GM10847 (cell line): ENCODE measurements around the gene LITAF.

ENCODE experiments used
- POLR2A ChIP-seq: IDR thresholded peaks from 2 replicates; pipeline ENCODE4 v1.6.1; 2011; ENCODE audit not compliant: insufficient read length; ENCODE audit errors: extremely low read depth

LITAF gene

DNA sequence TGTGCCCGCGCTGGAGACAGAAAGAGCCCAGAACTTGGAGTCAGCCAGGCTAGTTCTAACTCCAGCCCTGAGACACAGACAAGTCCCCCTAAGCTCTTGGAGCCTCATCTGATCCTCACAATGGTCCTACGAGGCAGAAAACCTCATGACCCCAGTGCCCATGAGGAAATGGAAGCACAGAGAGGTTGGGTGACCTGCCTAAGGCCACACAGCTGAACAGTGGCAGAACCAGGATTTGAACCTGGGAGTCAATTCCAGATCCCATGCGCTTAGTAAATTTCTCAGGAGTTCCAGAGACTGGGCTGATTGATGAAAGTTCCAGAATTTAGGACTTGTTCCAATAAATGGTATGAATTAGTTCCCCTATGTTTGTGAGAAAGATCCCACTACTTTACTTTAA is 39.0 kb upstream of the LITAF start:
- TF ChIP-seq POLR2A: no peak

DNA sequence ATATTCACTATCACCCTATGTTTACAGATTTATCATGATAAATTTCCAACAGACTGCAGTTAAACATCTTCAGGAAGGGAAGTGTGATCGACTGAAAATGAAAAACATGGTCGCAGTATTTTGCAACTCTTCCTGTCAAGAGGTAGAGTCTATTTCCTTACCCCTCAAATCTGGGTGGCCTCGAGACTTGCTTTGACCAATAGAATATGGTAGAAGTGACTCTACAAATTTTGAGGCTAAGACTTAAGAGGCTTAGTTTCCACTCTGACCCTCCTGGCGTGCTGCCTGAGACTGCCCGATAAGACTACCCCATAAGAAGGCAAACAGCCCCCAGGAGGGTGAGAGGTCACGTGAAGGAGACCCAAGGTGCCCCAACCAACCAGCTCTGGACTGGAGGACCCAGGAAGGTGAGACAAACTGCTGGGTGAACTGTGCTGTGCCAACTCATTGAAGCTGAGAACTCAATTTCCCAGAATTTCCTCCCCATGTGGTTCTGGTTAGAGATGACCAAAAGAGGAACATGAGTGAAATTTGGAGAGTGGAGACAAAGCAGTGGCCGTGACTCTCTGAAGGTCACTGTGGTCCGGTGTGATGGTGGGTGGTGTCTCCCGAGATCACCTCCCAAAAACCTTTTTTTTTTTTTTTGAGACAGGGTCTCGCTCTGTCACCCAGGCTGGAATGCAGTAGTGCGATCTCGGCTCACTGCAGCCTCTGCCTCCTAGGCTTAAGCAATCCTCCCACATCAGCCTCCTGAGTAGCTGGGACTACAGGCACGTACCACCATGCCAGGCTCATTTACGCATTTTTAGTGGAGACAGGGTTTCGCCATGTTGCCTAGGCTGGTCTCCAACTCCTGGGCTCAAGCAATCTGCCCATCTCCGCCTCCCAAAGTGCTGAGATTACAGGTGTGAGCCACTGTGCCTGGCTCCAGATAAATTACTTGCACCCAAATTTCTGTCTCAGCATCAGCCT is 38.2 kb upstream of the LITAF start:
- TF ChIP-seq POLR2A: no peak

DNA sequence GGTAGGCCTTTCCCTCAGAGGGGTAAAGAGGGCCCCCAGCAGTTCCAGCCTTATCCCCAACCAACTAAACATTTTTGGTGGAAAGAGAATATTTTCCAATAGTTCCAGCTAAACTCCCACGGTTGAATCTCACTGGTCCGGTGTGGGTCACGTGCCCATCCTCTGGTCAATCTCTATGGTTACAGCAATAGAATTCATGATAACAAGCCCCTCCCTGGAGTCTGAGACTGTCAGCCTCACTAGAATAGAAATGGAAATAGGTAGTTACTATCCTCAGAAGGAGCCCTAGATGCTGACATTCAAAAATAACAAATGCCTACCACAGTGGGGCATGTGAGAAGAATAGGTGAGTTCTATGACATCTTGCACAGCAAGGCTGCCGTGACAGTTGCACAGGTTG is 37.5 kb upstream of the LITAF start:
- TF ChIP-seq POLR2A: no peak

DNA sequence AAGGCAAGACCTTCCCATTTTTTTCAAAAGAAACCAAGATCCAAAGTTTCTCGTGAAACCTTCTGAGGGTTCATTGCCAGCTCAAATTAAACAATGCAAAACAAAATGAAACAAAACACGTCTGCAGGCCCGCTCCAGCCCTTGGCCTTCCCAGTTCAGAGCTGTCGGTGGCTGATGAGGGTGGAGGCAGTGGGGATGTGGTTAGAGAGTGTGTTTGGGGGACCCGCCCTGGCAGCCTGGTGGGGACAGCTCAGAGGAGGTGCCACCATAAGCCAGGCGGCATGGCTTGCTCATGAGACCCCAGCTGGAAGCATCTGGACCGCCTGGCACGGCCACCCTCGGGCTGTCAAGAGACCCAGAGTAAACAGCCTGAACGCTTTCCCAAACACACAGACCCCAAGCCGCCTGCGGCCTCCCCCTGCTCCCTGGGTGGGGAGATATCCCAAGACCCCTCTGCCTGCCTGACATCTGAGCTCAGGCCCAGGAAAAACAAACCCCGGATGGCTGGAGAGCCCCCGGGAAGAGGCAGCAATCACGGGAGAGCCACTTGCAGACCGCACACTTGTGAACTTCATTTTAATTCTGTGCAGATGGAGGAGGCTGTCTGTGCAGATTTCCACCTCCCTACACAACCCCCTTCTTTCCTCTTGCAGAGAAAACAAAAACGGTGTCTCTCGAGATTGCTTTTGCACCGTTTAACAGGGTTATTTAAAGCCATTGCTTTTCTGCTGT is 35.4 kb upstream of the LITAF start:
- no peak for TF ChIP-seq POLR2A

DNA sequence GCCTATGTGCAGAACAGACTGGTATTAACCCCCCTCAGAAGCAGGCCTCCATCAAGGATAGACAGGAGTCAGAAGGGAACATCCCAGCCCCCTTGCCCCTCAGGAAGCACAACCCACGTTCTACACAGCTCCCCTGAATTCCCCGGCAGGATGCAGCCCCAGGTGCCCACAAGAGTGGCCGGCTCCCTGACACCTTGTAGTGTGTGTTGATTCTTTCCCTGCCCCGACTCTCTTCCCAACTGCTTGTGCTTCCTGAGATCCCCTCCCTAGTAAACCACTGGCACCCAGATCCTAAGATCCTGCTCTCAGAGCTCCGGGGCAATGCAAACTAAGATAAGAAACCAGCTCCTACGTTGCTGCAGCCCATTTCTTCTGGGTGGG is 34.8 kb upstream of the LITAF start:
- TF ChIP-seq POLR2A: no peak

DNA sequence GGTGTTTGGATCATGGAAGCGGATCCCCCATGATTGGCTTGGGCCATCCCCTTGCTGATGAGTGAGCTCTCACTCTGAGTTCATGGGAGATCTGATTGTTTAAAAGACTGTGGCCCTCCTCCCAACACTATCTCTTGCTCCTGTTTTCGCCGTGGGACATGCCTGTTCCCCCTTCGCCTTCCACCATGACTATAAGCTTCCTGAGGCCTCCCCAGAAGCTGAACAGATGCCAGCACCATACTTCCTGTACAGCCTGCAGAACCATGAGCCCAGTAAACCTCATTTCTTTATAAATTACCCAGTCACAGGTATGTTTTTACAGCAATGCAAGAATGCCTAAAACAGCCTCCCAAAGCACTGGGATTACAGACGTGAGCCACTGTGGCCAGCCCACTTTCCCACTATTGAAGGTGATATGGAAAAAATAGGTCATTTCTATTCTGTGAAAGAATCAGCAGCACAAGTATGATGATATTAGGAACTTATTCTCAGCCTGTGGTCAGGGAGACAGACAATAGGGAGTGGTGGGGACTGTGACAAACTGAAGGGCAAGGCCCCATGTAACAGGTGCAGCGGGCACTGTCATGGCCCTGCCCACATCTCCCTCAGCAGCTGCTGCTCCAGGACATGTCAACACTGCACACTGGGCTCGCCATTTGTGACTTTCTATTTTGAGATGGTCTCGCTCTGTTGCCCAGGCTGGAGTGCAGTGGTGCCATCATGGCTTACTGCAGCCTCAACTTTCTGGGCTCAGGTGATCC is 33.7 kb upstream of the LITAF start:
- no peak for TF ChIP-seq POLR2A

DNA sequence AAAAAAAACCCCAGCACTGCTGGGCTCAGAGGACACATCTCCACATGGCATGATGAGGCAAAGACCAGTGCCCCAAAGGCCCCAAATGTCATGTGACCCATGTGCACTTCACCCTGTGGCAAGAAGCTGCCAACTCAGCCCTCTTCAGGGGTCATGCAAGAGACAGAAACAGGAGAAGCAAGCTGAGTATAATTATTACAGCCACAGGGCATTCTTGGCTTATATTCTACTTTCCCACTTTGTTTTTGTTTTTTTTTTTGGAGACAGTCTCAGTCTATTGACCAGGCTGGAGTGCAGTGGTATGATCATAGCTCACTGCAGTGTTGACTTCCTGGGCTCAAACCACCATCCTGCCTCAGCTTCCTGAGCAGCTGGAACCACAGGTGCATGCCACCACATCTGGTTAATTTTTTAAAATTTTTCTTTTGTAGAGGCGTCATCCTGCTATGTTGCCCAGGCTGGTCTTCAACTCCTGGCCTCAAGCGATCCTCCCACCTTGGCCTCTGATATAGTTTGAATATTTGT is 32.7 kb upstream of the LITAF start:
- no peak for TF ChIP-seq POLR2A

DNA sequence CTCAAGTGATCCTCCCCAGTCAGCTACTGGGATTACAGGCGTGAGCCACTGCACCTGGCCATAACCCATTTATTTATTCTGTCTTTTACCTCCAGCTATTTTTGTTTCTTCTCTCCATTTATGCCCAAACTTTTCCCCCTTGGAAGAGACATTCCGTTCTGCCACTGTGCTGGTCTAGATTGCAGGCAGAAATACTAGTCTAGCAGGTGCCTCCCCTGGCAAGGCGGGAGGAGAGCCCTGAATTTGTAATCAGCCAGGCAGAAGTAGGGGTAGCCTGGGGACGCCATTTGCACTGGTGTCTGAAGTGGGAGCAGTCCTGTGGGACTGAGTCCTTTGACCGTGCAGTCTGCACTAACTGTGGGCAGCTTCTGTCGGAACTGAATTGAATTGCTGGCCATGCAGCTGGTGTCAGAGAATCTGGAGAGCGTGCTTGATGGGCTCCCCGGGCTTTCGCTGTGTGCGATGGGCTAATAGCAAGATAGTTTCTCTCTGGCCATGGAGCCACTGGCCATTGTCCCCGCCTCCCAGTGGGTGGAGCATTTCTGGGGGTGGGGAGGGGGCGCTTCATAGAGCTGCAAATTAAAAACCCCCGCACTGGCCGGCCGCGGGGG is 31.5 kb upstream of the LITAF start:
- TF ChIP-seq POLR2A: no peak

DNA sequence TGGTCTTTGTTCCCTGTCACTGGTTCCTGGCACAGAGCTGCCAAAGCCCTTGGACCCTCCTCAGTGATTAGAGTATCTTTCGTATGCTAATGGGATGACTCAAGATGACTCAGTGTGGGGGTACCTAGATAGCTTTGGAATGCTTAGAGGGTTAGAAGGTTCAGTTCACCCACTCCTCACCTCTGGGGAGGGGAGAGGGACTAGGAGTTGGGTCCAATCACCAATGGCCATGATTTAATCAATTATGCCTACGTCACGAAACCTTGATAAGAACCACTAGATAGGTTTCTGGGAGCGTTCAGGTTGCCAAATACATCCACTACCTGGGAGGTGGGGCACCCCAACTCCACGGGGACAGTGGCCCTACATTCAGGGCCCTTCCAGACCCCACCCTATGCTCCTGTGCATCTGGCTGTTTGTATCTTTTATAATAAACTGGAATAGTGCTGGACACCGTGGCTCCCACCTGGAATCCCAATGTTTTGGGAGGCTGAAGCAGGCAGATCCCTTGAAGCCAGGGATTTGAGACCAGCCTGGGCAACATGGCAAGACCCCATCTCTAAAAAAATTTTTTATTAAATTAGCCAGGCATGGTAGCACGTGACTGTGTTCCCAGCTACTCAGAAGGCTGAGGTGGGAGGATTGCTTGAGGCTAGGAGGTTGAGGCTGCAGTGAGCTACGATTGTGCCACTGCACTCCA is 29.2 kb upstream of the LITAF start:
- TF ChIP-seq POLR2A: no peak

DNA sequence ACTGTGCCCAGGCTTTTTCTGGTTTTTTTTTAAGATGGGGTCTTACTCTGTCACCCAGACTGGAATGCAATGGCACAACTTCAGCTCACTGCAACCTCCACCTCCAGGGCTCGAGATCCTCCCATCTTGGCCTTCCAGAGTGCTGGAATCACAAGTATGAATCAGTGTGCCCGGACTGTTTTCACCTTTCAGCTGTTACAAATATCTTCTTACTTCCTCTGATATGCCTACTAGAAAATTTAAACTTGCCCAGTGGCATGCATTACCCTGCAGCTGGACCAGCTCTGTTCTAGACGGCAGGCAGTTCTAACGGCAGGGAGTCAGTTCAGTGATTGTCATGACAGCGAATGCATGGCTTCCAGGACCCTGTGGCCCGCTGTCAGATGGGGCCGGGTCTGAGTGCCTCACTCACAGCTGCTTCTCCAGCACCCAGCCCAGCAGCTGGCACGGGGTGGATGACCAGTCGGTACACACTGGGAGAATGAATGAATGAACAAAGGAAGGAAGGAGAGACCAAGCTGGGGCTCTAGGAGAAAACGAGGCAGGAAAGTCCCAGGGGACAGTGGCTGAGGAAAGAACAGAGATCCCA is 28.0 kb upstream of the LITAF start:
- TF ChIP-seq POLR2A: no peak

DNA sequence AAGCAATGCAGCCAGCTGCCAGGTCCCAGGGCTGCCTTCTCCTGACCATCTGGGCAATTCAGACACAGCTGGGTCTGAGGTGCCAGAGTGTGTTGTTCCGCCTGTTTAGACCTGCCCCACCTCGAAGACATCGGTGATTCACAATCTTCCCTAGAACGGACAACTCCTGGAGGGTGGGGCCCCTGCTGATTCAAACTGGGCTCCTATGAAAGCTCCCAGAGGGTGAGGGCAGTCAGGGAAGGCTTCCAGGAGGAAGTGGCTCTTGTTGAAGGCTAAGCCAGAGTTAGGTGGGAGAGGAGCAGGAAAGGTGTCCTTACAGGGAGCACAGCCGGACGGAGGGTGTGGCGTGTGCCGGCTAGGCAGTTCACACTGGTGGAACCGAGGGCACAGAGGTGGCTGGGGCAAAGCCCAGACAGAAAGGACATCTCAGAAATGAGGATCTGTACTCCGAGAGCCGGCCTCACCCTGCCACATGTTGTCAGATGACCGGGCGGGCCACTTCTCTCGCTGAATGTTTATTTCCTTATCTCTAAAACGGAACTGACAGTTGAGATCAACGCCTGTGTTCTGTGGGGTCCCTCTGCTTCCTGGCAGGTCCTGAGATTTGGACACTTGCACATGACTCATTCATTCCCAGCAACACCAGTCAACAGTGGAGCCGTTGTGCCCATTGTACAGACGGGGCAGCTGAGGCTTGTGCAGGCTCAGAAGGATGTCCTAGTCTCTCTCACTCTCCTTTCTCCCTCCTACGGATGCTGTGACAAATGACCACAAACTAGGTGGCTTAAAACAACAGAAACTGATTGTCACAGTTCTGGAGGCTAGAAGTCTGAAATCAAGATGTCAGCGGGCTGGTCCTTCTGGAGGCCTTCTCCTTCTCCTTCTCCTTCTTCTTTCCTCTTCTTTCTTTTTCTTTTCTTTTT is 26.9 kb upstream of the LITAF start:
- no peak for TF ChIP-seq POLR2A

DNA sequence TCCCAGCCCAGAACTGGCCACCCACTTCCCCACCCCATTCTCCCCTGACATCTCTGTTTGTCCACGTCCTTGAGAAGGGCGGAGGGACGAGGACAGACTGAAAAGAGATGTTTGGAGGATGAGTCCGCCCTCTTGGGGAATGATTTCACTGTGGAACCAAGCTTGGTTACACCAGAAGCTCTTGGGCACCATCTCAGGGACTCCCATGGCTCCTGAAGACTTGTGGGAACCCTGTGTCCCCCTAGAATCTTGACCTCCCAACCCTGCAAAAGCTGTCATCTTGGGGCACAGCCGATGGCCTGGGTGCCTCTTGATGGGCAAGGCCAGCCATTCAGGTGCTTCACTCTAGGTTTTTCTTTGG is 25.9 kb upstream of the LITAF start:
- no peak for TF ChIP-seq POLR2A

DNA sequence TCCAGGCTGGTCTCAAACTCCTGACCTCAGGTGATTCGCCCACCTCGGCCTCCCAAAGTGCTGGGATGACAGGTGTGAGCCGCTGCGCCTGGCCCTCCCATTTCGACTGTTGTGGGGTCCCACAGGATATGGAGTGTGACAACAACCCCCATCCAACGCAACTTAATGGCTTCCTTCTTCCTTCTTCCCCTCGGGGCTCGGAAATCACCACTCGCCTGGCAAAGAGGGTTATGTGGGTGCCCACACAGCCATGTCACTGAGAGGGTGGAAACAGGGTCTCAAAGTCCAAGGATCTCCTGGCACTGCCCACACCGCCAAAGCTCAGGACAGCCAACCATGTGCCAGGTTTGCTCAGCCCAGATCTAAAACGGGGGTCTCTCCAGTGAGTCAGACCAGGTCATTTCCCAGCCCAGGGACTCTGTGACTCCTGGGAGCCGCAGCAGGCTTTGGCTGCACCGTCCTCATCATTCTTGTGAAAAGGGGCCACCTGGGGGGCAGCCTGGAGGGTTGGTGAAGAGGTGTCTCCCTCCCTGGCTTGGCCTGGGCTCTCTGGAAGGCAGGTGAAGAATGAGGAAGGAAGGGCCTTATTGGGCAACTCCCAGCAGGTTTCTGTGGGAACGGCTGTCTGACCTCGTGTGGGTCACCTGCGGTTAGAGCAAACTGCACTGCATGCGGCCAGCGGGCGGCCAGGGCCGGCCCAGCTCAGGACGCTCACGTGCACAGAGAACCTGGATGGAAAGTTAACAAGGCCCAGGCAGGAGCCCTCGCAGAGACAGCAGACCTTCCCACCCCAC is 25.3 kb upstream of the LITAF start:
- no peak for TF ChIP-seq POLR2A

DNA sequence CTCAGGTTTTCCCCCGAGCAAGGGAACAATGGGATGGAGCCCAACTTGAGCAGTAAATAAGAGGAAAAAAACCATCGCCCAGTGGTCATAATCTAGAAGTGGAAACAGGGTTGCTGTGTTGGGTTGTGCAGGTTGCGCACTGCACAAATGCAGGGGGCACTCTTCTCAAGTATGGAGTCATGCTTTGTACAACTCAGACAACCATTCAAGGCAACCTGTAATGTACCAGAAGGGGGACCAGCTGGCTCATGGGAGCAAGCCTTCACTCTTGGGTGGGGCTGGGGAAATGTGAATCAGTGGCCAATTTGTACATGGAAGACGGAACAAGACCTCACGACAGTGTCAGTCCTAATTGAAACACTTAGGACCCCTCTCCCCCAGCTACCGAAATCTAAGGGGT is 23.9 kb upstream of the LITAF start:
- TF ChIP-seq POLR2A: no peak
